HG03135 (cell line): ENCODE results near the gene MISFA.
"Not testable (repeated sequence)": the region's sequence is repeated elsewhere in the genome, so short reads cannot be mapped to it uniquely, and the experiment has no call there.

Experiments used
- ATAC-seq: cut with Tn5 transposase; IDR thresholded peaks from one replicate; pipeline ENCODE4 v1.9.1; 2021; ENCODE audit warnings: mild to moderate bottlenecking, moderate library complexity; ENCODE audit not compliant: unreplicated experiment

Gene MISFA

GRCh38 chr11:18599739-18600230 lies at the start of gene MISFA:
Gene MISFA, plus strand, starts transcription at chr11:18599789. Its CDS starts 140 bp downstream, at chr11:18599929.
- ATAC-seq, result no peak

- ATAC-seq, result no peak
Measured at GRCh38 chr11:18563090-18563730, 36.4 kb upstream of the MISFA start.

GRCh38 chr11:18564149-18564548 lies 35.4 kb upstream of the MISFA start:
- ATAC-seq, result no peak

- no peak for ATAC-seq
Measured at GRCh38 chr11:18566406-18566805, 33.2 kb upstream of the MISFA start.

- ATAC-seq, result no peak
Measured at GRCh38 chr11:18567081-18567480, 32.5 kb upstream of the MISFA start.

- no peak for ATAC-seq
Measured at GRCh38 chr11:18575361-18575760, 24.2 kb upstream of the MISFA start.

- no peak for ATAC-seq
Measured at GRCh38 chr11:18578975-18579598, 20.5 kb upstream of the MISFA start.

GRCh38 chr11:18580113-18580766 lies 19.3 kb upstream of the MISFA start:
- no peak for ATAC-seq

- ATAC-seq, result no peak
Measured at GRCh38 chr11:18581825-18582224, 17.8 kb upstream of the MISFA start.

- ATAC-seq, result peak; percentile 65
Measured at GRCh38 chr11:18588297-18589252, 11.0 kb upstream of the MISFA start, which contains the start of gene UEVLD. Gene UEVLD, minus strand, starts transcription at chr11:18588734. Its CDS starts 80 bp downstream, at chr11:18588654.

GRCh38 chr11:18590571-18590970 lies 9.0 kb upstream of the MISFA start:
- no peak for ATAC-seq

GRCh38 chr11:18594088-18594487 lies 5.5 kb upstream of the MISFA start:
- ATAC-seq, result not testable (repeated sequence)

GRCh38 chr11:18594999-18595749 lies 4.4 kb upstream of the MISFA start:
- ATAC-seq, result no peak

GRCh38 chr11:18600915-18601569 lies 1.5 kb downstream of the MISFA start:
- no peak for ATAC-seq

- ATAC-seq, result no peak
Measured at GRCh38 chr11:18608376-18608775, 8.8 kb downstream of the MISFA start.

GRCh38 chr11:18611196-18611595 lies 11.6 kb downstream of the MISFA start:
- ATAC-seq, result no peak

- ATAC-seq, result no peak
Measured at GRCh38 chr11:18612394-18612793, 12.8 kb downstream of the MISFA start.

GRCh38 chr11:18614667-18615066 lies 15.1 kb downstream of the MISFA start:
- ATAC-seq, result no peak

- peak; percentile 85 for ATAC-seq
Measured at GRCh38 chr11:18615628-18616392, 16.2 kb downstream of the MISFA start.
